ENCODE measurements around the gene SRSF3. TPM values are rescaled to one million over a fixed set of nuclear protein-coding genes. Genes with fewer than 3 reads are reported as not detected.

The SRSF3 gene
- total RNA-seq, 1 donor from 2014 or later = 297 TPM

GRCh38 chr6:36629784-36630183 is 35.6 kb downstream of the SRSF3 start:
- Histone ChIP-seq H4K20me1 (ENCODE audit: low read depth) (no peaks in the 10 kb centered on the region), H3K9me3 (ENCODE audit: low read depth) (no peaks in the 10 kb centered on the region), H3K79me2 (ENCODE audit: low read depth) (no peaks in the 10 kb centered on the region), H3K36me3 (no peaks in the 10 kb centered on the region), H2AFZ (replicated peaks) (no peak overlapping the region), H3K27ac (no peak overlapping the region), H3K27me3 (no peaks in the 10 kb centered on the region), H3K4me2 (no peak overlapping the region), H3K4me3 (no peak overlapping the region), H3K4me1 (no peaks in the 10 kb centered on the region), H3K9ac (no peak overlapping the region), H3F3A (ENCODE audit: low read depth) (no peaks in the 10 kb centered on the region)
- TF ChIP-seq EZH2phosphoT487 (IDR thresholded peaks at IDR 0.05) = no peak
- TF ChIP-seq EZH2 (IDR thresholded peaks at IDR 0.05) = no peak
- no peak for TF ChIP-seq CTCF (IDR thresholded peaks at IDR 0.05)
- no peak overlapping the region for H3K4me3 Mint-ChIP-seq
- peaks cover 12% of the 10 kb centered on the region for H3K4me1 Mint-ChIP-seq
- H3K9me3 Mint-ChIP-seq = no peaks in the 10 kb centered on the region
- peaks cover 2% of the 10 kb centered on the region for H3K27me3 Mint-ChIP-seq (ENCODE audit: insufficient read depth, low read depth)
- no peaks in the 10 kb centered on the region for H3K36me3 Mint-ChIP-seq
- no peak overlapping the region for H3K27ac Mint-ChIP-seq
- DNase-seq (ENCODE audit: low spot score) = no peak

- H3K4me1 ChIP-seq = no peaks in the 10 kb centered on the region
- Mint-ChIP-seq H3K9me3 (no peaks in the 10 kb centered on the region), H3K27ac (no peak overlapping the region), H3K27me3 (ENCODE audit: insufficient read depth, low read depth) (peaks cover 2% of the 10 kb centered on the region), H3K4me3 (no peak overlapping the region), H3K36me3 (no peaks in the 10 kb centered on the region), H3K4me1 (peaks cover 19% of the 10 kb centered on the region)
- H3K27me3 ChIP-seq = no peaks in the 10 kb centered on the region
- H3K4me2 ChIP-seq = no peak overlapping the region
- no peak overlapping the region for H3K27ac ChIP-seq
- DNase-seq (ENCODE audit: low spot score) = no peak
- H3K4me3 ChIP-seq = no peak overlapping the region
- no peaks in the 10 kb centered on the region for H3K36me3 ChIP-seq
- H2AFZ ChIP-seq (replicated peaks) = no peak overlapping the region
- no peaks in the 10 kb centered on the region for H3F3A ChIP-seq (ENCODE audit: low read depth)
- no peak overlapping the region for H3K9ac ChIP-seq
- H4K20me1 ChIP-seq (ENCODE audit: low read depth) = no peaks in the 10 kb centered on the region
- no peaks in the 10 kb centered on the region for H3K9me3 ChIP-seq (ENCODE audit: low read depth)
- TF ChIP-seq EZH2 (IDR thresholded peaks at IDR 0.05) (no peak), CTCF (IDR thresholded peaks at IDR 0.05) (no peak), EZH2phosphoT487 (IDR thresholded peaks at IDR 0.05) (no peak)
- no peaks in the 10 kb centered on the region for H3K79me2 ChIP-seq (ENCODE audit: low read depth)
Measured at GRCh38 chr6:36631326-36632011, 37.3 kb downstream of the SRSF3 start.

- DNase-seq (ENCODE audit: low spot score) = no peak
- H3K79me2 ChIP-seq (ENCODE audit: low read depth) = no peaks in the 10 kb centered on the region
- no peak overlapping the region for H2AFZ ChIP-seq (replicated peaks)
- no peaks in the 10 kb centered on the region for H3K9me3 ChIP-seq (ENCODE audit: low read depth)
- H3K27me3 ChIP-seq = no peaks in the 10 kb centered on the region
- no peak overlapping the region for H3K9ac ChIP-seq
- H3K27ac Mint-ChIP-seq = no peak overlapping the region
- no peaks in the 10 kb centered on the region for H3K9me3 Mint-ChIP-seq
- H3K36me3 Mint-ChIP-seq = no peaks in the 10 kb centered on the region
- H3K4me3 Mint-ChIP-seq = no peak overlapping the region
- peaks cover 2% of the 10 kb centered on the region for H3F3A ChIP-seq (ENCODE audit: low read depth)
- TF ChIP-seq EZH2 (IDR thresholded peaks at IDR 0.05) (no peak), CTCF (IDR thresholded peaks at IDR 0.05) (no peak), EZH2phosphoT487 (IDR thresholded peaks at IDR 0.05) (no peak)
- no peak overlapping the region for H3K27ac ChIP-seq
- H3K4me3 ChIP-seq = no peak overlapping the region
- no peaks in the 10 kb centered on the region for H4K20me1 ChIP-seq (ENCODE audit: low read depth)
- peaks cover 5% of the 10 kb centered on the region for H3K27me3 Mint-ChIP-seq (ENCODE audit: insufficient read depth, low read depth)
- H3K4me1 ChIP-seq = no peaks in the 10 kb centered on the region
- no peaks in the 10 kb centered on the region for H3K36me3 ChIP-seq
- no peak overlapping the region for H3K4me2 ChIP-seq
- peaks cover 32% of the 10 kb centered on the region for H3K4me1 Mint-ChIP-seq
Measured at GRCh38 chr6:36633370-36633769, 39.2 kb downstream of the SRSF3 start.

All from neural progenitor cell (in vitro differentiated cells).